ENCODE data around the gene GRID2.
A peak's percentile ranks its signal among the peaks of the same experiment; 100 is the strongest.

Gene GRID2

DNA sequence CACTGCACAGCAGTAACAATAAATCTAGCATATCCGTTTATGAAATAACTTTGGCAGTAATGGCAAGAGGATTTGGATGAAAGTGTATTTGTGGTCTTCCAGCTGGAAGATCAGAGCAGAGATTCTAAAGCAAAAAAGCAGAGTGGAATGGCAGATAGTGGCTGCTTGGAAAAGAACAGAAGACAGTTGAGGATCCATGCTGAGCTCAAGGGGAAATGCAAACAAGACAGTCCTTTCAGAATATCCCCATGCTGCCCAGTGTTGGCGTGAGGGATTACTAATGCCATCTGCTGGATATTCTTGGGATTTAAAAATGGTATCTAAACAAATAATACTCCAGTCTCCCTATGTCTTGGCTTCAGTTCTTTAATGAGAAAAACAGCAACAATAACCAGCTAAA, 895.7 kb downstream of the GRID2 start:
- TF ChIP-seq GATA1 (IDR thresholded peaks at IDR 0.05; ENCODE audit: low read depth, low read length) (no peak), POLR2A (IDR thresholded peaks at IDR 0.05; ENCODE audit: low read length) (no peak)
- peak; percentile 4 to 8 for DNase-seq

DNA sequence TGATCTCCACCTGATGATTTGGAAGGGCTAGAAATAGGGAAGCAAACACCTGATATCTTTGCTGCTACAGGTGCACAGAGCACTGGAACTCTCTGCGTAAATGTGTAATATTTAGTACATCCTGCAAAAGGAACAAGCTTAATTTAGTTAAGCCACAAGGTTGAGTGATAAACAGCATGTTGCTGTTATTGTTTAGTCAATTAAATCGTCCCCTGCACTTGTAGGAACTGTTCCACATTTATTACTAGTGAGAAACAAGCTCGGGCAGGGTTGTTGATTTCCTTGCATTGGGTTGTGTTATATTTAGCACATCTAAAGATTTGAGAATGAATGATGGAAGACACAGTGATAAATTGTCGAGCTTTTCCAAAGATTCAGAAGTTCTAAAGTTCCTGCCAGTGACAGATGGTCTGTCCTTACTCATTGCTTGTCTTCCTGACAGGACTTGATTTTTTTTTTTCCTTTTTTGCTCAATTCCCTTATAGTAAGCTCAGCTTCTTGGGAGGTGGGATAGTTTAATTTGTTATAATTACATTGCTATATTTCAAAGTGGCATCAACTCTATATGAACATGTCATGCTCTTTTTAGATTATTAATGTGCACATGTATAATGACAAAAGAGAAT, 897.8 kb downstream of the GRID2 start:
- DNase-seq = no peak
- TF ChIP-seq POLR2A (IDR thresholded peaks at IDR 0.05; ENCODE audit: low read length) (no peak), GATA1 (IDR thresholded peaks at IDR 0.05; ENCODE audit: low read depth, low read length) (no peak)

DNA sequence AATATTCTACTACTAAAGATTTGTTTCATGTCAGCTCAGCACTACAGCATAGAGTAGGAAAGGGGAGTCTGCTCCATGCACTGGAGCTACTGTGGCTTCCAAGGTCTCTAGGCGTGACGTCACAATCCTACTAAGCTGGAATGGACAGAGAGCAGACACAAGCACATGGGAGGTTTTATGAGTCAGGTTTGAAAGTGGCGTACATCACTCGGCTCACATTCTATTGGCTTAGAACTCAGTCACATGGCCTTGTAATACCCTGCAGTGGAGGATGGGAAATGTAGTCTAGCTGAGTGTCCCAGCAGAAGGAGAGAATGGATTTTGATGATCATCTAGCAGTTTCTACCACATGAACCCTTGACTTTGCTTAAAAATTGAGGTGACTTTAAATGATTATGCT, 899.9 kb downstream of the GRID2 start:
- DNase-seq = no peak

DNA sequence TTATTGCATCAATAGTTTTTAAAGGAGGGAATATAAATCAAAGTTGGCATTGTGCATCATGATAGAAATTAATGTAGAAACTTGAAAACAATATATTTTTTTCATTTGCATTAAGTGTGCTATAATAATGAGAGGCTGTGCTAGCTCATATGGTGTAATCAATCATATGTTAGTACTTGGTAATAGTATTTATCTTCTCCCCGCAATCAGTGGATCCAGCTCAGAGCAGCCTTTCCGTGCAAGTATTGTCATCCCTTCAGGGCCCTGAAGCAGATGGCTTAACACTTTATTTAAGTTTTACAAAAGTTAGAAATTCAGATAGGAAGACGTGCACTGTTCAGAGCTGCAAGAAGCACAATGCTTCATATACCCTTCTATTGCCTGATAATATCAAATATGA, 908.5 kb downstream of the GRID2 start:
- no peak for DNase-seq
- TF ChIP-seq POLR2A (IDR thresholded peaks at IDR 0.05; ENCODE audit: low read length) (no peak), GATA1 (IDR thresholded peaks at IDR 0.05; ENCODE audit: low read depth, low read length) (no peak)

More for the DNA sequence above, 899.9 kb downstream of the GRID2 start:
- TF ChIP-seq GATA1 (IDR thresholded peaks at IDR 0.05; ENCODE audit: low read depth, low read length) (no peak), POLR2A (IDR thresholded peaks at IDR 0.05; ENCODE audit: low read length) (no peak)

DNA sequence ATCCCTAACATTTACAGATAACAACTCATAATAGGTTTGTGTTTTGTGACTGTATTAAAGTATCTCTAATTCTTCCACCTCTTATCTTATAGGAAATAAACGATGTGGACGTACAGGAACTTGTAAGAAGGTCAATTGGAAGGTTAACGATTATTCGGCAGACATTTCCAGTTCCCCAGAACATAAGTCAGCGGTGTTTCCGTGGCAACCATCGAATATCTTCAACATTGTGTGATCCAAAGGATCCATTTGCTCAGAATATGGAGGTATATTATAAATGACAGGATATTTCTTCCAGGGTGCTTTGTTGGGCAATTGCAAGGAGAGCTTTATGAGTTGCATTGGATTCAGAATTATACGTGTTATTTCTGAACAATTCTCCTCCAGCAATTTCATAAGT, 912.9 kb downstream of the GRID2 start:
- no peak for TF ChIP-seq GATA1 (IDR thresholded peaks at IDR 0.05; ENCODE audit: low read depth, low read length)
- TF ChIP-seq POLR2A (IDR thresholded peaks at IDR 0.05; ENCODE audit: low read length) = no peak
- DNase-seq = no peak

DNA sequence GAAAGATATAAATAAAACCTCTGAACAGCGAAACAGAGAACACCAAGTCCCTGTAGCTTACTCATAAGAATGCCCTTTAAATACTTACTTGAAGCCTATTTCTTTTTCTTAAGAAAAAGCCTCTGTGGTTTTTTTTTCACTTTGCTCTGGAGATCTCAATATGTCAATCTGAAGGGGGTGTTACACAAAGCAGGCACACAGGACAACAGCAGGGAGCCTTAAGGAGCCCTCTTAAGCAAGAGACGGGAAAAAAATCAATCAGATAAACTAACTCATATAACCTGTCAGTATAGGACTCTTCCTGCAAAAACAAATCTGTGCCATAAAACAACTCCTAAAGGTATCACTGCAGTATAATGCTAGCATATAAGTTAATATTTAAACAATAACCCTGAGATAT, 913.7 kb downstream of the GRID2 start:
- TF ChIP-seq POLR2A (IDR thresholded peaks at IDR 0.05; ENCODE audit: low read length) = no peak
- TF ChIP-seq GATA1 (IDR thresholded peaks at IDR 0.05; ENCODE audit: low read depth, low read length) = no peak
- DNase-seq = no peak

DNA sequence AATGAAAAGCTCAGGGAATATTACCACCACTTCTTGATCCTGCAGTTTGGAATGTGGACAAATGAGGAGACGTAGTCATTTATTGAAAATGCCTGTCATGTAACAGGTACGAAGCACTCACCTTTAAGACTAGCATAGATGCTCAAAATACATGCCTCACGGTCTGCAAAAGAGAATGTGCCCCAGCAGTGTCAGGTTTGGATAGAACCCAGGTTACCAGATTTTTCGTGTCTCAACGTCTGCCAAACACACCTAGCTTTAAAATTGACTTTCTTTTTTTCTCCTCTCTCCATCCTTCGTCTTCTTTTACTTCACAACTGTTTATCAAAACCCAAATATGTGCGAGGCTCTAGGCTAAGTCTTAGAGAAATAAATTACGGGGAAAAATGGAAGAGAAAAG, 918.0 kb downstream of the GRID2 start:
- TF ChIP-seq POLR2A (IDR thresholded peaks at IDR 0.05; ENCODE audit: low read length) (no peak), GATA1 (IDR thresholded peaks at IDR 0.05; ENCODE audit: low read depth, low read length) (no peak)

DNA sequence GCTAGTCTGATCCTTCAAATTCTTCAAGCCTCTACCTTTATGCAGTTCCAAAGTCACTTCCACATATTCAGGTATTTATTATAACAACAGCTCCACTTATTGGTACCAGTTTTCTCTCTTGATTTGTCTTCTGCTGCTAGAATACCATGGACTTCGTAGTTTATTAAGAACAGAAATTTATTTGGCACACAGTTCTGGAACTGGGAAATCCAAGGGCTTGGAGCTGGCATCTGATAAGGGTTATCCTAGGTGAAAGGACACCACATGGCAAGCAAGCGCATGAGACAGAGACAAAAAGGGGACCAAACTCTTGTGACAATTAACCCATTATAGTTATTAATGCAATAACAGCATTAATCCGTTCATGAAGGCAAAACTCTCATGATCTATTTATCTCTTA, 924.3 kb downstream of the GRID2 start:
- TF ChIP-seq POLR2A (IDR thresholded peaks at IDR 0.05; ENCODE audit: low read length) (no peak), GATA1 (IDR thresholded peaks at IDR 0.05; ENCODE audit: low read depth, low read length) (no peak)
- no peak for DNase-seq

More for the DNA sequence above, 918.0 kb downstream of the GRID2 start:
- no peak for DNase-seq

DNA sequence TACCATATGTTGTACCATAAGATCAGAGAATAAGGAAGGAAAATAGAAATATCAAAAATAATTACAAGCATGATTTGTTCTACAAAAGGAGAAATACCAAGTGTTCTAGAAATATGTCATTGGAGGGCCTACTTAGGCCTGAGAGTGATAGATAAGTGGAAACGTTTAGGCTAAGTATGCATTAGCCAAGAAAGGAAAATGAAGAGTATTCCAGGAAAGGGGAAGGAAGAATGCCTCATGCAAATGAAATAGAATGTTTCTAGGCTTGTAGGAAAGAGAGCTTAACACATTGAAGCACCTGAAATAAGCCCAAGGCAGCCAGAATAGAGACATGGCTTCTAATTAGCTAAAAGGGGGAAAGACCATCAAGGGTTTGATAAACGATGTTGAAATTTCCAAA, 929.1 kb downstream of the GRID2 start:
- TF ChIP-seq POLR2A (IDR thresholded peaks at IDR 0.05; ENCODE audit: low read length) (no peak), GATA1 (IDR thresholded peaks at IDR 0.05; ENCODE audit: low read depth, low read length) (no peak)
- no peak for DNase-seq

DNA sequence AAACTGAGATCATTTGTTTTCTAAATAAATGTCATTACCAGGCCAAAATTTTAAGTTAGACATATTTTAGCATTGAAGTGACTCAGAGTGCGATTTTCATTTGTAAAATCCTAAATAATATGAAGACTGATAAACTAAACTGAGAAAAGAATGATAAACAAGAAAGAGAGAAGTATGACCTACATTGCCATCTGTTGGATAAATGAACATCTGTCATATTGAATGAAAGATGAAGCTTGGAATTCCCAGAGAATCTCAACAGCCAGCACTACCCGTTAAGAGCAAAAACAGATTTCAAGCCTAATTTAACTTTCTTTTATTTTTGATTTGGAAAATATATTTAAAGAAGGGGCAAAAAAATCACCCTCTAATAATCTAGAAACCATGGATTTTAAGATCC, 933.8 kb downstream of the GRID2 start:
- DNase-seq = no peak
- TF ChIP-seq GATA1 (IDR thresholded peaks at IDR 0.05; ENCODE audit: low read depth, low read length) (no peak), POLR2A (IDR thresholded peaks at IDR 0.05; ENCODE audit: low read length) (no peak)

DNA sequence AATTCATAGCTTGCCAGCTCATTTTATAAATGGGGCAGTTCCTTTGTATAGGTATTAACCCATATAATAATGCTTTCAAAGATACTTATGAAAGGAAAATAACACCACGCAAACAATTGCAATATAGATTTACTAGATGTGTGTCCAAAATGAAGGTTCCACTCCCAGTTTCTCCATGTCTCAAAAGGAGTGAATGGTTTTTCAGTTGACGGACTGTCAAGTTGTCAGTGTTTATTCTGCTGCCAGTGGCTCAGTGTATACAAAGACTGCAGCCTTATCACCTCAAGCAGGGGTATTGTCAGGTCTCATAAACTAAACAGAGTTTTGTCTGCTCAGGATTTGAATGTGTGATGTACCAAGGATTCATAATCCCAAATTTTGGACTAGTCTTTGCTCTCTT, 939.5 kb downstream of the GRID2 start:
- TF ChIP-seq POLR2A (IDR thresholded peaks at IDR 0.05; ENCODE audit: low read length) (no peak), GATA1 (IDR thresholded peaks at IDR 0.05; ENCODE audit: low read depth, low read length) (no peak)
- no peak for DNase-seq

DNA sequence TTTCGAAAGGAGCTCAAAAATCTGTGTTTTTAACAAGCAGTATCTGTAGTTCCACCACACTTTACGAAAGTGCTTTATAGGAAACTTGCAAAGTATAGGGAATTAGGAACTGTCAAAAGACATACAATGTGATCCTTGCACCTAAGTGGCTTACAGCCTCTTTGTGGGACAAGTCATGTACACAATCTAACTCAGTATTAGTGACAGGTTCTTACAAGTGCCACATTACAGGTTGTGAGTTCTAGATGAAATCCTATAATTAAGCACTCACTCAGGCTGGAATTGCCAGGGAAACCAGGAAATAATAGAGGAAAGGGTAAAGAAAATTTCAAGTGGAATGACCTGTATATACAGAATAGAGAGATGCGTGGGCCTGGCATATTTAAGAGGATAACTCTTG, 957.4 kb downstream of the GRID2 start:
- DNase-seq = no peak
- TF ChIP-seq GATA1 (IDR thresholded peaks at IDR 0.05; ENCODE audit: low read depth, low read length) (no peak), POLR2A (IDR thresholded peaks at IDR 0.05; ENCODE audit: low read length) (no peak)

DNA sequence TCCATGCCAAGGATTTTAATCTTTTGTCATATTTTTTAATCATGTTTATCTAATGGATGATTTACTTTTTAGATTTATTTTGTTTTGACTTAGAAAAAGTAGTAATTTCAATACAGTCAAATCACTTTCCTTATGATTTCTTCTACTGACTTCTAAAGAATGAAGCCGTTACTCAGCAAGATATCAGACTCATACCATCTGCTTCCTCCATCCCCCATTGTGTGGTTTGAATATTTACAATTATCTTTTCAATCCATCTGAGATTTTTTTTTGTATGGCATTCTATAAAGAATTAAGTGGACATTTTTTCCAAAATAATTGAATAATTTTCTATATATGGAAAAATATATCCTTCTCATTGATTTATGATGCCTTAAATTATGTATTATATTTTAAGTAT, 959.4 kb downstream of the GRID2 start:
- no peak for TF ChIP-seq POLR2A (IDR thresholded peaks at IDR 0.05; ENCODE audit: low read length)
- no peak for TF ChIP-seq GATA1 (IDR thresholded peaks at IDR 0.05; ENCODE audit: low read depth, low read length)
- no peak for DNase-seq

DNA sequence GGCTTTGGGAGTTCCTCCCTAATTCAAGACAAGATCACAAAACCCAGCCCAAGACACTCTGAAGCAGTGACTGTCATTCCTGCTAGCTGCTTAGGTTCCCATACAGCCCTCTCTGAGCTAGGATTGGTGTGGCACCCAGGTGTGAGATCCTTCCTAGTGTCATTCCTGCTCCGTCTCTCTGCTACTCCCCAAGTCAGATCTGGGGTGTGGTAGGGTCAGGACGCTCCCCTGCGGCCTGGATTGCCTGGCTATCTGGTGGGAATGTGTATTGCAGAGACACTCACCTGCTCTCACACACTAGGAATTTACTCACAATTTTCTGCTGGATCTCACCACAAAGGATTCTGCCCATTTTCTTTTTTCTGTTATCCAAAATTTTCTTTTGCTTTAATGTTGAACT, 964.0 kb downstream of the GRID2 start:
- TF ChIP-seq GATA1 (IDR thresholded peaks at IDR 0.05; ENCODE audit: low read depth, low read length) = no peak
- no peak for TF ChIP-seq POLR2A (IDR thresholded peaks at IDR 0.05; ENCODE audit: low read length)
- DNase-seq = no peak

DNA sequence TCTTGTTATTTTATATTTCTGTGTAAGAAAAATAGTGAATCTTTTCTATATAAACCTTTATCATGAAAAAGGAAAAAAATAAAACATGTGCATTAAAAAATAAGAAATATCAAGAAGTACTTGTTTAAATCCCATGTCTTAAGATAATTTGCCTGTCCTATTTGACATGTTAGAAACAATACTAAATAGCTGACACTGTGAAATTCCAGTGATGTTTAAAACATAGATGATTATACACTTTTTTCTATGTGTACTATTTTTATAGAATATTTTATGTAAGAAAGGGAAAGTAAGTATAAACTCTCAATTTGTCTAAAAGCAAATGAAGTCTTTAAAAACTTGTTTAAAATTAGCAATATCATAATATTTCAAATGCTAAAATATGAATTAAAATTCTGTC, 981.6 kb downstream of the GRID2 start:
- no peak for DNase-seq
- TF ChIP-seq GATA1 (IDR thresholded peaks at IDR 0.05; ENCODE audit: low read depth, low read length) (no peak), POLR2A (IDR thresholded peaks at IDR 0.05; ENCODE audit: low read length) (no peak)

DNA sequence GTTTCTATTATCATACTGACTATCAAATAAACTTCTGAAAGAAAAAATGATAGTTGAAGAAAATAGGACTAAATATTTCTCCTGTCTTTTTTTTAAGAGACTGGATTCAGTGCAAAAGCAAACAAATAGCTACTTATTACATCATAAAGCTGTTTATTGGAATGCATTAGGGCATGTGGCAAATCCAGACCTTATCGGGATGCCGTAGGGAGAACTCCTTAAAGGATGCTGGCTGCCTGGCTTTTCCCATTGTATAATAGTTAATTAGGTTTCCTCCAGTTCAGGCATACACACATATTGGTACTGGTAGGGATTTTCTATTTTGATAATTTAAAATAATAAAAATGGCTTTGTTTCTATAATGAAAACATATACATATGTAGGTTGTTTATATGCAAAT, 985.5 kb downstream of the GRID2 start:
- no peak for DNase-seq
- TF ChIP-seq POLR2A (IDR thresholded peaks at IDR 0.05; ENCODE audit: low read length) (no peak), GATA1 (IDR thresholded peaks at IDR 0.05; ENCODE audit: low read depth, low read length) (no peak)

Measured in erythroblast (primary cell).